Right lobe of liver (tissue), 4 donors: ENCODE measurements around the gene LIMCH1.

Source experiments
- CTCF ChIP-seq, 4 donors: fragments of 200-600 bp in 3 of 4; fragments of 450-650 bp in 1 of 4; IDR thresholded peaks; one replicate each; pipeline versions ENCODE4 v1.5.1 to v1.8.0; 2016 to 2022; ENCODE audit warnings: antibody characterized with exemption in 4 of 4, mild to moderate bottlenecking in 2 of 4
- POLR2A ChIP-seq: fragments of 450-650 bp; IDR thresholded peaks from one replicate; pipeline ENCODE4 v1.6.1; 2017; ENCODE audit warnings: antibody characterized with exemption, mild to moderate bottlenecking
- donor health status: DM: no; HTN: no; CAD: no.
- donor health status: DM: no; HTN: no; CAD: no.
- donor health status: DM: no; HTN: yes; CAD: no.

GRCh38 chr4:41598580-41598979, 60.6 kb downstream of the LIMCH1 start:
- TF ChIP-seq CTCF (IDR thresholded peaks at IDR 0.05) (no peak), POLR2A (no peak)
